GM12891 (cell line): Measurements from ENCODE around the gene UBE3B.

Source experiments
- DNase-seq: peaks from one replicate; pipeline ENCODE4 v3.0.0; 2011; ENCODE audit warnings: low spot score; ENCODE audit not compliant: insufficient read length
- FAIRE-seq: peaks from 2 replicates; lab custom pipeline; 2011; peaks lifted over from hg19 to GRCh38; lab: Jason Lieb, UNC
- PAX5 ChIP-seq: IDR thresholded peaks from 2 replicates; pipeline ENCODE4 v1.6.1; 2011; ENCODE audit warnings: low read length, moderate library complexity, mild to moderate bottlenecking; ENCODE audit not compliant: insufficient read depth, severe bottlenecking
- TAF1 ChIP-seq: IDR thresholded peaks from 2 replicates; pipeline ENCODE4 v1.6.1; 2011; ENCODE audit warnings: low read depth, low read length, control low read depth

UBE3B gene

GRCh38 chr12:109583733-109584132 lies 106.3 kb downstream of the UBE3B start:
- TF ChIP-seq PAX5 (no peak), TAF1 (no peak)
- FAIRE-seq (no peak), DNase-seq (no peak)
